GM18507 (cell line): ENCODE measurements around the gene SLC35F4.
A peak's percentile ranks its signal among the peaks of the same experiment; 100 is the strongest.
"Not testable (repeated sequence)": the region's sequence is repeated elsewhere in the genome, so short reads cannot be mapped to it uniquely, and the experiment has no call there.

Experiments used
- DNase-seq: peaks from one replicate; pipeline ENCODE4 v3.0.0; 2011; ENCODE audit warnings: low read depth; ENCODE audit not compliant: insufficient read length; ENCODE audit errors: extremely low spot score
- FAIRE-seq: peaks from 2 replicates; lab custom pipeline; 2011; peaks lifted over from hg19 to GRCh38; lab: Jason Lieb, UNC

Gene SLC35F4

GRCh38 chr14:57865403-57866198, at the start of gene SLC35F4:
Gene SLC35F4 (minus strand): TSS chr14:57866092.
- FAIRE-seq: no peak
- no peak for DNase-seq

GRCh38 chr14:57909626-57910025, 43.7 kb upstream of the SLC35F4 start:
- no peak for DNase-seq
- FAIRE-seq: no peak

- DNase-seq (no peak), FAIRE-seq (no peak)
These were observed 38.1 kb upstream of the SLC35F4 start for GRCh38 chr14:57903954-57904353.

GRCh38 chr14:57898837-57899572, 33.1 kb upstream of the SLC35F4 start:
- FAIRE-seq (no peak), DNase-seq (no peak)

GRCh38 chr14:57897144-57897748, 31.4 kb upstream of the SLC35F4 start:
- FAIRE-seq (no peak), DNase-seq (no peak)

GRCh38 chr14:57889245-57889644, 23.4 kb upstream of the SLC35F4 start:
- no peak for FAIRE-seq

GRCh38 chr14:57884175-57884574, 18.3 kb upstream of the SLC35F4 start:
- no peak for FAIRE-seq
- DNase-seq: no peak

More at GRCh38 chr14:57889245-57889644, 23.4 kb upstream of the SLC35F4 start:
- no peak for DNase-seq

- FAIRE-seq (no peak), DNase-seq (no peak)
These were observed 17.2 kb upstream of the SLC35F4 start for GRCh38 chr14:57883061-57883460.

- FAIRE-seq (no peak), DNase-seq (no peak)
These were observed 13.6 kb upstream of the SLC35F4 start for GRCh38 chr14:57879516-57879915.

- FAIRE-seq (no peak), DNase-seq (no peak)
These were observed 10.1 kb upstream of the SLC35F4 start for GRCh38 chr14:57875985-57876384.

- FAIRE-seq: no peak
These were observed 9.4 kb upstream of the SLC35F4 start for GRCh38 chr14:57875296-57875695.

GRCh38 chr14:57871459-57872080, 5.7 kb upstream of the SLC35F4 start:
- peak; percentile 25 for DNase-seq
- peak; percentile 91 for FAIRE-seq

More at GRCh38 chr14:57875296-57875695, 9.4 kb upstream of the SLC35F4 start:
- DNase-seq: no peak

GRCh38 chr14:57870686-57871457, 5.0 kb upstream of the SLC35F4 start:
- FAIRE-seq: no peak

GRCh38 chr14:57869617-57870016, 3.7 kb upstream of the SLC35F4 start:
- FAIRE-seq: no peak
- no peak for DNase-seq

More at GRCh38 chr14:57870686-57871457, 5.0 kb upstream of the SLC35F4 start:
- no peak for DNase-seq

GRCh38 chr14:57866199-57866705, 360 bp upstream of the SLC35F4 start:
- no peak for FAIRE-seq
- no peak for DNase-seq

GRCh38 chr14:57865066-57865402, 858 bp downstream of the SLC35F4 start:
- FAIRE-seq: no peak

GRCh38 chr14:57864659-57865058, 1.2 kb downstream of the SLC35F4 start:
- no peak for FAIRE-seq

More at GRCh38 chr14:57865066-57865402, 858 bp downstream of the SLC35F4 start:
- no peak for DNase-seq

GRCh38 chr14:57863471-57863870, 2.4 kb downstream of the SLC35F4 start:
- DNase-seq (no peak), FAIRE-seq (no peak)

More at GRCh38 chr14:57864659-57865058, 1.2 kb downstream of the SLC35F4 start:
- no peak for DNase-seq

- FAIRE-seq, DNase-seq: not testable (repeated sequence)
These were observed 10.2 kb downstream of the SLC35F4 start for GRCh38 chr14:57855666-57856065.
